ENCODE results near the gene FBXL7.
A peak's percentile ranks its signal among the peaks of the same experiment; 100 is the strongest.

The FBXL7 gene

GRCh38 chr5:15499528-15500324, at the start of gene FBXL7:
FBXL7 (plus strand) TSS chr5:15500180.
- peak; percentile 87 for DNase-seq

GRCh38 chr5:15450473-15450872, 49.5 kb upstream of the FBXL7 start:
- no peak for DNase-seq

DNA sequence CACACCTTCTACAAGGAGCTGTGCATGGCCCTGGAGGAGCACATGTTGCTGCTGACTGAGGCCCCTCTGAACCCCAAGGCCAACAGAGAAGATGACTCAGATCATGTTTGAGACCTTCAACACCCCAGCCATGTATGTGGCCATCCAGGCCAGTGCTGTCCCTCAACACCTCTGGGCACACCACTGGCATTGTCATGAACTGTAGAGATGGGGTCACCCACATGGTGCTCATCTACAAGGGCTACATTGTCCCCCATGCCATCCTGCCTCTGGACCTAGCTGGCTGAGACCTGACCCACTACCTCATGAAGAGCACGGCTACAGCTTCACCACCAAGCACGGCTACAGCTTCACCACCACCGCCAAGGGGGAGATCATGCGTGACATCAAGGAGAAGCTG, 49.0 kb upstream of the FBXL7 start:
- DNase-seq, result no peak

GRCh38 chr5:15452030-15452429, 48.0 kb upstream of the FBXL7 start:
- DNase-seq, result no peak

DNA sequence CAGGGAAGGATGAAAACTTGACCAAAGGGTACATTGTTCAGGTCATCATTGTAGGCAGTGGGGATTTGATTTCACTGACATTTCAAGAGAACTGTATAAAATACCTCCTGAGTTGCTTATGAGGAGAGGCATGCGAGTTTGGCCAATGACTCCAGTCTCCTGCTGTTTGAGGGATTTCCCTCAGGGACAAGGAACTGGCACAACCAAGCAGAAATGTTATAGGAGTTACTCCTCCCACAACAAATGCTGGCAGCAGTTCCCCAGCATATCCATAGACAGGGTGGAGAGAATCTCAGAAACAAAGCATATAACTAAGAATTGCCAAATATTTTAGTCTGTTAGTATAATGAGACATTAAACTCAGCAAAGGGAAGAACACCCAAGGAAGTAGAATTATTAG, 47.2 kb upstream of the FBXL7 start:
- DNase-seq, result no peak

GRCh38 chr5:15459200-15459599, 40.8 kb upstream of the FBXL7 start:
- no peak for DNase-seq

DNA sequence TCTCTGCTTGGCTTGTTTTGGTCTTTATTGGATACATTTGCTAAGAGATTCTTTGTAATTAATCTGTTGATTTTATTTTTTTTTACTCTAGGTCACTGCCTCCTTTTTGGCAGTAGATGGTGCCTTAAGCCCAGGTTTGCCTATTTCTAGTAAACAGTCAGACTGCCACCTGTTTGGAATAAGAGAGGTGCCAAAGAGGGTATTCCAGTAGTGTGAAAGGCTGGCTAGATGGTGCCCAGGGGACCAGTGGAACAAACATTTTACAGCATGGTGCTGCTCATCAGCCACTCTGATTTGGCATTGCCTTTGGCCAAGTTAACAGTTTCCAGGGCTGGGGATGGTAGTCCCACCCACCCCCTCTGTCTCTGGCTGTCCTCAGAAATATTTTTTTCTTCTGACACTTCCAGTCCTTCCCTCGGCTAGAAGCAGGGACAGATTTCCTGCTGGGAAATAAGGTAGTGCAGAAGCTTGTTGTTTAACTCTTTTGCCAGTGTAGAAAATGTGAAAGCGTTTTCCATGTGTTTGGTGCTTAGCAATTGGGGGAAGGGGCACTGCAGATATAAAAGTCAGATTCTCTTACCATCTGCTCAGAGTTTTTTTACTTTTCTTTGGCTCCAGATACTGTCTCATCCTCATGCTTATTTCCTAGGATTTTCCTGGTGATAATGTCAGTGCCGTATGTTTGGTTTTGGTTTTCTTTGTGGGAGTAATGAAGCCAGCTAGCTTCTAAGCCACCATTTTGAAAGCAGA, 36.6 kb upstream of the FBXL7 start:
- peak; percentile 16 for DNase-seq

DNA sequence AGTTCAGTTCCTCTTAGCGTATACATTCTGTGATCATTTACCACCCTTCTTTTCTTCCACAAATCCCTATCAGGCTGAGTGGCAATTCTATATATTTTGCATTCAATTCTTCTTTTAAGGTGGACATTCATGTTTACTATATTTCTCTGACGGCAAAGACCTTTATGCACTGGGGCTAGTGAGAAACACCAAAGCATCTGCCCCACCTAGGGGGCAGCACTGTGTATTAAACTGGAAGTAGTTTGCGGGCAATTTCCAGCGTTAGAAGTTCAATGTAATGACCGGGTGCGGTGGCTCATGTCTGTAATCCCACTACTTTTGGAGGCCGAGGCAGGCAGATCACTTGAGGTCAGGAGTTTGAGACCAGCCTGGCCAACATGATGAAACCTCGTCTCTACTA, 27.9 kb upstream of the FBXL7 start:
- DNase-seq, result no peak

DNA sequence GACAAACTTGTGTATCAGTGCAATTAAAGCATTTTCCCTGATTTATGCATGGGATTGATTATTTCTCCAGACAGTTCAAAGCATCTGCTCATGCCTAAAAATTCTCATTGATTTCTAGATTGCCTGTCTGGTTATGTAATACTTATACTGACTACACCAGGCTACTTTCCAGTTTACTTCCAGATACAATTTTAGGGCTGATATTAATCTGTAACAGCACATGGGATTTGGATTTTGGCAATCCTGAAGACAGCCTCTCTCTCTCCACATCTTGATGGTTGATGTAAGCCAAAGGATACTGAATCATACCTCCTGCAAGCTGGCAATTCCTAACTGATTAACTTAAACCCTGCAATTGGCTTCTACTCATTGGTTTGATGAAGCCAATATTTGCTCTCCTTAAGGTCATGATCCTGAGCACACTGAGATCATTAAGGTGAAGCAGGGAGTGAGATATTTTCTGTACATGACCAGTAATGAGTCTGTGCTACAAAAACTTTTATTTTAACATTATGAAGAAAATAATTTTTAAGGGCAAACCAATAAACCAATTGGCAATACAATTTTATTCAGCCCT, 25.7 kb upstream of the FBXL7 start:
- DNase-seq, result no peak

DNA sequence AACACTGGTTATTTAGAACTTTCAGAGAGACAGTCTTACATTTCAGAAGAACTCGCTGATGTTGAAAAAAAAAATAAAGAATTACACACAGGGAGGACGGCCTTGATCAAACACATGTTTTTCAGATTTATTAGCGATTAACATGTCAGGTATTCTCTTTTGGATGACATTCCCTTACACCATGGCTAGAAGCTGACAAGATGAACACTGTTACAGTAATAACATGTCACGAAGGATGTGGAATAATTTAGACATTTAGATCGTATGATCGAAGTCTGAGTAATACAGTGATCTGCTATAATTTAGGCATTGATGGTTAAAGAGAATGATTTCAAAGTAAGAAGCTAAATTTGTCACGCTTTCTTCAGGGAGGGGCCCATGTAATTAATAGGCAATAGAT, 24.6 kb upstream of the FBXL7 start:
- DNase-seq, result no peak

DNA sequence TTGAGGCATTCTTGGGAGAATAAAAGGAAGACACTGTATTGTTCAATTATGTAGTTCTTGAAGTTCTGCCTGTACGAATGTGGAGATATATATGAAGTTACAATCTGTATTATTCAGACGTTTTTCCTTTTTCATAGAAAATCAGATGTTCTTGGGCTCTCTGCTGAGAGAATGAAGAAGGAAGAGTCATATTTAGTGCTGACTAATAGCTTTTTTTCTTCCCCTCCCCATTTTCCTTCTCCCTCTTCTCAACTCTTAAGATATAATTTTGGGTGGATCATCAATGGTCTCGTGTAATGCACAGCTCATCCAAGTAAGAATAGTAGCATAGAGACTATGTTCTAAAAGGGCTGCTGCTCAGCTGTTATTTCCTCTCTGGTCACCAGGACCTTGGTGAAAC, 23.0 kb upstream of the FBXL7 start:
- DNase-seq, result no peak

DNA sequence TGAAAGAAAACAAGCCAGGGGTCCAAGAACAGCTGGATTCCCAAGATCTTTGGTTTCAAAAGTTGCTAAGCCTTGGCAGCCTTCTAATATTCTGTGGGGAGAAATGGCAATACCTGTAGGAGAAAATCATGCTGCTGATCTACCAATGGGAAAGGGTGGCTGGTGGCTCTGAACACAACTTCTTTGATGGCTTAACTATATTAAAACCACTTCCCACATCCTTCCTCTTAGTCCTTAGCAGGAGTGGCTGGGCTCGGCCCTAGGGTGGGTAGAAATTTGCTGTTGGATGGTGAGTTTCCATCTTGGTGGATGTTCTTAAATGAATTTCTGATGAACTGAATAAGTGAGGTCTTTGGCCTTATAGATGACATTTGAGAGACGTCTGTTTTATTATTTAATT, 19.5 kb upstream of the FBXL7 start:
- DNase-seq, result no peak

DNA sequence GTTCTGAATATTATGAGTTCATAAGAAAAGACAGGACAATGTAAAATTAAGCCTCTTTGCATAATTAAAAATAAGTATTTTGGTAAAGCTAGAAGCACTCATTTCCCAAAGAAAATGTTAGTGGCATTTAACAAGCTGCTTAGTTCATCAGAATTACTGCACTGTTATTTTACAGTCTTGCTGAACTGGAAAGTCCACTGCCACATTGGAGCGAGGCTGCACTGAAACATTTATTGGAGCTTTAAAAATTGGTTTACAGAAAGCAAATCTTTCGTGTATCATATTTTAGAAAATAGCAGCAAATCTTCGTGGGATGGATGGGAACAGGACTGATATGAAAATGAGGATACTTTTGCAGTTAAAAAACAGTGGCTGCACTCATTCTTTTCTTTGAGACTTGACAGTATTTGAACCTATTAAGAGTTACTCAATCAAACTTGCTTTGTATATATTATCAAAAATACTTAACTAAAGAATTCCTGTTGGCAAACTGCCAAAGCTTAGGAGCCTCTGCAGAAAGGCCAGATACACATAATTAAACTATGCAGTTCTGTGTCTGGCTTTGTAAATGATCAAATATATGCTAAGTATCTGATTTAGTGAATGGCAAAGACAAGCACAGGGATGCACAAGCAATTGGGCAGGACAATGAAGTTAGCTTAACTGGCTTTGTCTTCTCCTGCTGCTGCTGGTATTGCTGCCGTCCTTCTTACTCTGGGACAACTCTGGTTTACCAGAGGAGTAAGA, 16.5 kb upstream of the FBXL7 start:
- DNase-seq, result peak; percentile 9

- DNase-seq, result no peak
Observed at GRCh38 chr5:15487228-15487627, 12.8 kb upstream of the FBXL7 start.

- peak; percentile 2 for DNase-seq
Observed at GRCh38 chr5:15489571-15490235, 10.3 kb upstream of the FBXL7 start.

DNA sequence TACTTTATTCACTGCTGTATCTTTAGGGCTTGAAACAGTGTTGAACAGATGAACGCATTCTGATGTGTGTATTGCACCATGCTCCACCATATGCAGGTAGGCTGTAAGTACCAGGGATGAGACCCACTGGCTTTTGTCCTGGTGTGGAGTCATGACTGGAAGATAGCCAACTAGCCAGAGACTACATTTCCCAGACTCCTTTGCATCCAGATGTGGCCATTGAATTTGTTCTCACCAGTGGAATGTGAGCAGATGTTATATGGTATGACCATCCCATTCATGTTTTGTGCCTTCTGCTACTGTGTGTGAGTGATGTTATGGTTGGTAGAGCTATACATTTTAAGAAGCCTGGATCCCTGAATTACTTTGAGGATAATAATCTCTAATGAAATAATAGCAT, 7.4 kb upstream of the FBXL7 start:
- no peak for DNase-seq

GRCh38 chr5:15493501-15493900, 6.5 kb upstream of the FBXL7 start:
- DNase-seq, result no peak

GRCh38 chr5:15495026-15495425, 5.0 kb upstream of the FBXL7 start:
- DNase-seq, result no peak

DNA sequence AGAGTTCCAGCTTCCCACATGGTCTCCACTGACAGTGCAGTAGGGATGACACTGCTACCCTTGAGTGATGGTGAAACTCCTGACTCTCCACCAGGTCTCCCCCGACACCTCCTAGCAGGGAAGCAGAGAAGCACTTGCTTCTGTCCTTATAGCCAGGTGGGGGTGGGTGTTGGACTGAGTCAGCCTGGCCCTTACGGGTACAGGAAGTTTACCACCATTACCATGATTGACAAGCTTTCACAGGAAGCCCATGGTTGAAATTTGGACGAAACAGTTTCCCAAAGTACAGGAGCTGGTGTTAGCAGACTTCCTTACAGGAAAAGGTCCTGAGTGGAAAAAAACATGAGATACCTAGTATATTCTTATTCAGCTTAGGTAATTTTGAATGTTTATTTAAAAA, 3.1 kb upstream of the FBXL7 start:
- DNase-seq, result no peak

DNA sequence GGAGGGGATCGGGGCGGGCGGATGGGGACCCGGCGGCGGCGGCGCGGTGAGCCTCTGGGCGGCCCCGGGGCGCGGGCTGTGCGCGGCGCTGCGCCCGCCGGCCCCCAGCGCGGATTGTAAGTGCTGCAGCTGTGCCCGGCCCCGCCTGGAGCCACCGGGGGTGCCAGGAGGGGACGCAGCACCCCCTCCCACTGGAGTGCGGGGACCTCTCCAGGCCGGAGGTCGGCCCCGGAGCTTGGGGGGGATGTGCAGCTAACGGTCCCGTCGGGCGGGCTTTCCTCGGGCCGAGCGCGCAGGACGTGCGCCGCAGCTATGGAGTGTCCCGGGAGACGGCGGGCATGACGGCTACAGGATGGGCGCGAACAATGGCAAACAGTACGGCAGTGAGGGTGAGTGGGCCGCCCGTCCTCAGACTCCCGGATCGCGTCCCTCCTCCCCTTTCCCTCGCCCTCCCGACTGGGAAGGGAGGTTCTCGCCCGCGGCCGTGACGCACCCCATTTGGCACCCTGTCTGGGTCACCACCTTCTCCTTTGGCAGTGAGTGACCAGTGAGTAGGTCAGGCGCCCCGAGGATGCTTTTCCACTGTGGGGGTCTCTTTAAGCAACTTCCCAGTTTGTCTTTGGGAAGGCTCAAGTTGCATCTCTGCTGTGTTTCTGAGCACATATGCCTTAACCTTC, 483 bp downstream of the FBXL7 start:
- peak; percentile 77 for DNase-seq

- DNase-seq, result peak; percentile 86
Observed at GRCh38 chr5:15501091-15501791, 1.3 kb downstream of the FBXL7 start.

- DNase-seq, result peak; percentile 56
Observed at GRCh38 chr5:15502208-15502607, 2.2 kb downstream of the FBXL7 start.
